ENCODE results near the gene TAGLN3.

Gene TAGLN3

DNA sequence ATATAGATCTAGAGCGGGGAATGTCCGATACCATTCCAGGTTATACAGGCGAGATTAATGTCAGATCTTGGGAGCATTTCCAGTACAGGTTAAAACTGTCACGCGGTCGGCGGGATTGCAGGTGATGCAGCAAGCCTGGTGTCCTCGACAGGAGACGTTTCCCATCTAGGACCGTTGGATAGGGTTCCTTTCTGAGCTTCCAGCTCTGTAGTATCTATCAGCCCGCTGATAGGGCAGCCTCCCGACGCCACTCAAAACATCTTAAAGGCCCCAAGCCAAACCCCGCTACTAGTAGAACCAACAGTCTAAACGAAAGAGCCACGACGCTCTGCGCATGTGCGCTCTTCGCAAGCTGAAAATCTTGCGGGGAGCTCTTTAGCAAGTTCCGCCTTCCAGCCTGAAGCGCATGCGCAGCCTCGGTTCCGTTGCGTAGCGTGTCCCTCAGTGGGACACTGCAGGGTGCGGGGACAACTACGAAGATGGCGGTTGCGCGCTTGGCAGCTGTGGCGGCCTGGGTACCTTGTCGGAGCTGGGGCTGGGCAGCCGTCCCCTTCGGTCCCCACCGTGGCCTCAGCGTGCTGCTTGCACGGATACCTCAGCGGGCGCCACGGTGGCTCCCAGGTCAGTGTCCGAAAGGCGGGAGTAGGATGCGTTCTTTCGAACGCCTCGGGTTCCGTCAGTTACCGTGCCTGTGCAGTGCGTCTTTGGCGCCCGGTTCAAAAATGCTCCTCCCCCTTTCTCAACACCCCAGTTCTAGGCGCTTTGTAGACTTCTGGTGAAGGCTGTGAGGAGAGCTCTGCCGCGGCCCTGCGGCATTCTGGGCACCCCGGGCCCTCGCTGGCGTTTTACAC is 19.9 kb upstream of the TAGLN3 start, which contains the start of gene ABHD10:
Gene ABHD10 (plus strand): TSS at position 444 of the 851 bp plus-strand sequence. CDS start 36 bp downstream, at position 480.
- peak; percentile 96 for DNase-seq

DNA sequence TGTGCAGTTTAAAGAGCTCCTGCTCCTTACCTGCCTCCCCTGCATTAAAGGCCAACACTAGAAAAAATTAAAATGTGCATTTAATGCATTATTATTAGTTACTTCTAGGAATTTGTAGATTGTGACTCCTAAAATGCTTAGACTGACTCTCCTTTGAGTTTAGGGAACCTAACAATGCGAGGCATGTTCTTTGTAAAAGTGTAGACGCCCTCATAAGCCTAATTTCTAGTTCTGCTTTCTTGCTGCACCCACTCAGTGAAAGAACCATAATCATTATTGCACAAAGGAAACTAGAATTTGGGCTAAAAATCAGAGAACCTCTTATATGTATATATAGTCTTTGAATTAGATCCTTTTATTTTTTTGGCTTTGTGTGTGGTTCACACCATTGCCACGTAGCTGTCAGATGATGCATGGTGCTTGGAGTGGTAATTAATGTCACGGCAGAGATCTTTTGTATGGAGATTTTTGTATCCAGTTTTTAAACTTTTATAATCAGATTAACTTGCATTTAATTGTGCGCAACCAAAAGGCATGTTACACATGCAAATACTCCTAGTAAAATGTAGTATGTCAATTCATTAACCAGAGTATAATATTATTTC is 19.2 kb upstream of the TAGLN3 start:
- DNase-seq: no peak

- DNase-seq: no peak
Observed at GRCh38 chr3:111980716-111981456, 17.8 kb upstream of the TAGLN3 start.

DNA sequence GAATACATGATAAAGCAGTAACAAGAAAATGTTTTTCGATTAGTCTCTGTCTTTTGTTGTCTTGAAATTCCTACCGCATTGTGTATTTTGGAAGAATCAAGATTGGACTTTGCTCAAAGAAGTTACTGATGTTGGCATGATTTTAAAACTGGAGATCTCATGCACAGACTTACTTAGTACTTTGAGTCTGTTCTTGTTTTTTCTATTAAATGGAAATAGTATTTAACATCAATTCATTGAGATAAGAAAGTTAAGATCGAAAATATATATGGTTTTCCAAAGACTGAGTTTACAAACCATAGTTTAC is 17.3 kb upstream of the TAGLN3 start:
- DNase-seq: no peak

- no peak for DNase-seq
Observed at GRCh38 chr3:111984636-111985298, 14.0 kb upstream of the TAGLN3 start.

DNA sequence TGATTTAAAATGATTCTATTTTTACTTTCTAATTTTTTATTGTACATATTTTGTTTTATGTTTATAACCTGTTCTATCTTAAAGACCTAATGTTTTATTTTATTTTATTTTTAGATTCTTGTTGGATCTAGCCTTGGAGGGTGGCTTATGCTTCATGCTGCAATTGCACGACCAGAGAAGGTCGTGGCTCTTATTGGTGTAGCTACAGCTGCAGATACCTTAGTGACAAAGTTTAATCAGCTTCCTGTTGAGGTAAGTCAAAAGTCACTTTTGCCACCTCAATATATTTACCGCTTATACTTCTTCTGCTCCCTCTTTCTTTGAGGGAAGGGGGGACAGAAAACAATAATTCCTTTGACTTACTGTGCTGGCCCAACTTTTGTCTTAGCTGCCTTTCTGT is 11.9 kb upstream of the TAGLN3 start:
- DNase-seq: no peak

DNA sequence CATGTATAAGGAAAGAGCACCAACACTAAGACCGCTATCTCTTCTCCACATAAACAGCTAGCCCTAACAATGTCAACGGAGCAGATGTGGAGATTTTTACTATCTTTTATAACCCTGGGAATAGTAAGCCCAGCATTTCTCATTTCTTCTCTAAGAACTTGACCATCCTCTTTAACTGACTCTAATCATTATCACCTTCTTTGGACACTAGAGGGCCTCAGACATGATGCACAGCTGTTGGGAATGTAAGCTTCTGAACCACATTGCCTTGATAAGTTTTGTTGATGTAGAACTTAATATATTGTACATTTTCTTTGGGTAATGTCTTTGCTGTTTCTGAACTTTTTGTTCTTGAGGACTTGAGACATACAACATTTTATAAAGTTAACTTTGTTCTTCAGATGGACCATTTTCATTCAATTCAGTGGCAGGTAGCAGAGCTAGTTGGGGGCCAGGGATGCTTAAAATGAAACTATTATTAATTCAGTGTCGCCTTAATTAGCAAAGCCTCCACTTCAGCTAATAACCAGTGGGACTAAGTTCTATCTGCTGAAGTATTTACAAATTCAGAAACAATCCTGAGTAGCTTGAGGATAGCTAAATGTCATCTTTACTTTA is 9.6 kb upstream of the TAGLN3 start:
- DNase-seq: no peak

DNA sequence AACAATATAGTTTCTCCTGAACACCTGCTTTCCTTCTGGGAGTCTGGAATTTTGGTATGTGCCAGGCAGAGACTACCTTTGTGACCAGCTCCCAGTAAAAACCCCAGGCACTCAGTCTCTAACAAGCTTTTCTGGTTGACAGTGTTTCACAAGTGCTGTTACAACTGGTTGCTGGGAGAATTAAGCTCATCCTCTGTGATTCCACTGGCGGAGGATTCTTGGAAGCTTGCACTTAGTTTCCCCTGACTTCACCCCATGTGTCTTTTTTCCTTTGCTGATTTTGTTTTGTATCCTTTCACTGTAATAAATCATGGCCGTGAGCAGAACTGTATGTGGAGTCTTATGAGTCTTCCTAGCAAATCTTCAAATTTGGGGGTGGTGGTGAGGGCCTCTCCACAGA is 5.7 kb upstream of the TAGLN3 start:
- no peak for DNase-seq

DNA sequence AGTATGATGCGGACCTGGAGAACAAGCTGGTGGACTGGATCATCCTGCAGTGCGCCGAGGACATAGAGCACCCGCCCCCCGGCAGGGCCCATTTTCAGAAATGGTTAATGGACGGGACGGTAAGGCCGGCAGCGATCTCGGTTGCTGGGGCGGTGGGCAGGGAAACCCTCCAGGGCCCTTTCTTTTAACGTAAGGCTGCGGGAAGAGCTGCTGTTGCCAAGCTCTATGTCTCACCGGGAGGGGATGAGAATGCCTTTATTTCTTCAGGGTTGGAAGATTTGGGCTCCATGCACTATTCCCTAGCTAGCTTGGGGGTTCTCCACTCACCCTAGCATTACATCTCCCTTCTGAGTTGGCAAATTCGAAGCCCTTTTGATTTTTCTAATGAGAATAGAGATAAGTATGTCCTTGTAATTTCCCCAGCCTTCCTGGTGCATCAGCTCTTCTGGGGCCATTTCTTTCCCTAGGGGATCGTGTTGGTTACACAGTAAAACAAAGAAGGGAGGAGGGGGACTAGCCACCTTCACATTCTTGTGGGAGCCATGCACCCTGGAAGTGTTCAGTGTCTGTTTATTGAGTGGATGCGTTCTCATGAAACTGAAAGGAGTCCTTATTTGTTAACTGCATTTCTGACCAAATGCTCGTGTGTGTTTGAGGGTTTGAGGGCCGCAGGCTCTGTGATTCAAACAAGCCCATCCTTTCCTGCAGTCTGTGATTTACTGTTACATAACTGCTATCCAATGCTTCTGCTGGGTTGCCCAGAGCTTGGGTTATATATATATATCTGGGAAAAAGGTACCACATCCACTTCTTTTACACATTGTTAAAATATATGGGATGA is 982 bp downstream of the TAGLN3 start:
- DNase-seq: no peak

DNA sequence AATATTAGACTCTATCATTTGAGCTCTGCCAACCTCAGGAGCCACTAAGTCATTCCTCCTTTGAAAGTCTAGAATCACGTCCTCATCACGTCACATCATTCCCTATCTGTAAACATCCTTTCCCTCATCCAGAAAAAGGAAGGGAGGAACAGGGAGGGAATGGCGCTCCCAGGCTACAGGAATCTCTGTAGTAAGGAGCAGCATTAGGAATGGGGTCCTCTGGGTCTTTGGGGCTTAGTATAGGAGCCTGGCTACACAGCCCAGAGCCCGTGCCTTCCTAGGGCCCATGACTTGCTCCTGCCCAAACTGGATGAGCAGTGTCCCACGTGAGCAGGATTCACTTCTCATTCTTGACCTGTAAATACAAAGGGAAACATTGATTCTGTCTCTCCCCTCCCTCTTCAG is 1.6 kb downstream of the TAGLN3 start:
- DNase-seq: no peak

GRCh38 chr3:112000966-112001365 is 2.2 kb downstream of the TAGLN3 start:
- DNase-seq: no peak

DNA sequence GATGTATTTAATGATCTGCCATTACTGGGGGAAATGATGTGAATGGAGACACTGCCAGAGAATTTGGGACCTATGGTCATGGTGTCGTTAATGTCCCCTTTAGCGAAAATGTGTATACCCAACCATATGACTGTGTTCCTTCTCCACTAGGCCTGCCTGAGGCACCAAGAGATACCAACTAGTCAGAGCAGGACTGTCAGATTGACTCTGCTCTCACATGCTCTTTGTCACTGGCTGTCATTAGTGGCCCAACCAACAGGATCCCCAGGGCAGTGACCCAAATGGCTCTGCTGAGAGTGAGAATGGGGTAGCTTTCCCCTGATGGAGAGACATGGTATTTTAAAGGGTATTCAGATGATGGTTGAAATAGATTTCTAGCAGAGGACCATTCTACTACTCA is 2.8 kb downstream of the TAGLN3 start:
- DNase-seq: no peak

DNA sequence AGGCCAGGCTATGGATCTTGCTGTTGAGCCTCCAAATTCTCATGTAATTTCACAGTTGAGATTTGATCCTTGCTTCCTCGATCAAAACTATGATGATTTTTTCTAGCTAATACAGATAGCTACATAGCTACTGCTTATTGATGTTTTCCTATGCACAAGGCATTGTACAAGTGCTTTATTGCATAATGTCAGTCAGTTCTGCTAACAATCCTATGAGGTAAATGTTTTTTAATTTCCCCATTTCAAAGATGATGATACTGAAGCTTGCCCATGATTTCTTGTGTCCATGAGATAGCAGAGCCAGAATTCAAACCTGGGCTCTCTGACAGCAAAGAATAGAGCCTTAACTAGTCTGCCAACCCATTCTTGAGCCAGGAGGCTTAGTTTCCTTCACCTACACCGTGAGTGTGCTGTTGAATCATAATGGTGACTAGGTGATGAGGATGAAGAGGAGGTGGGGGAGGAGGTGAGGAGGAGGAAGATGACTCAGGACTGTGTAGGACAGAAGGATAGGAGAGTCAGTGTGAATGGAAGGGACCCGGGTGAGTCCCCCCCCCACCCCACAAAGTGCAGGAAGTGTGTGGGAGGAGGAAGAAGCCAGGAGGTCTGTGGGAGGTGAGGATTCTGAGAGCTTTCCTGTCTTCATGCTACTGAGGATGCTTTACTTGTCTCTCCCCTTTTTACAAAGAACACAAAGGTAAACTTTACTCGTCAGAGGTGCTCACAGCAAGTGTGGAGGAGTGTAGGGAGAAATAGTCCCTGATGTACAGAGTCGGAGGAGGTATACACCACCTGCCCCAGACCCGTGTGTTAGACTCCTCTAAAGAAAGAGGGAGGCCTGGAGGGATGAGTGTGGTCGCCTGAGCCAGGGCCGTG is 3.6 kb downstream of the TAGLN3 start:
- DNase-seq: no peak

- no peak for DNase-seq
Observed at GRCh38 chr3:112003321-112004080, 4.8 kb downstream of the TAGLN3 start.

- DNase-seq: no peak
Observed at GRCh38 chr3:112004187-112004586, 5.5 kb downstream of the TAGLN3 start.

DNA sequence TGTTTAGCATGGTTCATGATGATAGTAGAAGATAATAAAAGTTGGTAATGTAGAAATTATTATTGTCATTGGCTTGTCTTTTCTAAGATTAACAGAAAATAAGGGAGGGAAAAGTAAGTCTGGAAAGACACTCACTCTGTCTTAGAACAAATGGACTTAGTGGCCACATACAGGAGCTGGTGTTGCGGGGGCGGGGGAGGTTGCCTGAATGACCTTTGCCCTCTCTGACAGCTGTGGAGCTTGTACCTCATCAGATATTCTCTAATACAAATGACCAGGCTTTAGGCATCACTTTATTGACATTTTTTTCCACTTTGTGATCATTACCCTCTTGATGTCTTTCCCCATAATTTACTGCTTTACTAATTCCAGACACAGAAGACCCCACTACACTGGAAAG is 5.9 kb downstream of the TAGLN3 start:
- no peak for DNase-seq

GRCh38 chr3:112005091-112005672 is 6.5 kb downstream of the TAGLN3 start:
- no peak for DNase-seq

DNA sequence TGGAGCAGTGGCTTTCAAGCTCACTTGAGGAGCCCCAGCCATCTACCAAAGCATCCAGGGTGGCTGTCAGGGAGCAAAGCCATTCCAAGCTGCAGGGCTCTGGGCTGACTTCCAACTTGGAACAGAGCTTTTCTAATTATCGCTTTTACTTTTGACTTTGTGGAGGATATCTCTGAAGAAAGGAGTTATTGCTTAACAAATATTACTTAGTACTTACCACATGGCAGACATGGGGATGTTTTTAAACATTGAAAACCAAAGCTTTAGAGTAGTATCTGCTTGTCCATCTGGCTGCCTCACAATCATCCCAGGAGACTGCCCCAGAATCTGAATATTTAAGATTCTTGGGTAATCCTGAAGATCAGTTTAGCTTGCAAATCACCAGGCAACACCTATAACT is 8.9 kb downstream of the TAGLN3 start:
- no peak for DNase-seq

- no peak for DNase-seq
Observed at GRCh38 chr3:112009670-112010069, 10.9 kb downstream of the TAGLN3 start.

GRCh38 chr3:112010636-112011035 is 11.9 kb downstream of the TAGLN3 start:
- DNase-seq: no peak
